Mucosa of rectum (tissue), 2 donors: Measurements from ENCODE around the gene FBXO47.

ENCODE experiments used
- H3K27ac ChIP-seq, 2 donors: one replicate each; pipeline ENCODE4 v1.7.0; 2013; ENCODE audit warnings: inconsistent platforms in 2 of 2, low read depth in 2 of 2, low read length in 2 of 2
- H3K27me3 ChIP-seq, 2 donors: one replicate each; pipeline ENCODE4 v1.7.0; 2013; ENCODE audit warnings: low read length in 2 of 2; ENCODE audit not compliant: control insufficient read depth in 2 of 2, insufficient read depth in 2 of 2
- H3K36me3 ChIP-seq, 2 donors: one replicate each; pipeline ENCODE4 v1.7.0; 2013; ENCODE audit warnings: low read length in 2 of 2; ENCODE audit not compliant: control insufficient read depth in 2 of 2, insufficient read depth in 2 of 2
- H3K4me1 ChIP-seq, 2 donors: one replicate each; pipeline ENCODE4 v1.7.0; 2013; ENCODE audit warnings: low read length in 2 of 2, mild to moderate bottlenecking in 1 of 2; ENCODE audit not compliant: control insufficient read depth in 2 of 2, insufficient read depth in 2 of 2
- H3K4me3 ChIP-seq, 2 donors: one replicate each; pipeline ENCODE4 v1.7.0; 2013; ENCODE audit warnings: low read length in 2 of 2
- H3K9ac ChIP-seq, 2 donors: one replicate each; pipeline ENCODE4 v1.7.0; 2013; ENCODE audit warnings: low read length in 2 of 2, low read depth in 1 of 2, mild to moderate bottlenecking in 1 of 2
- H3K9me3 ChIP-seq, 2 donors: one replicate each; pipeline ENCODE4 v1.7.0; 2013; ENCODE audit warnings: low read length in 2 of 2; ENCODE audit not compliant: control insufficient read depth in 2 of 2
- donor health status: healthy.
- donor health status: Normal muscosa, but diverticular disease.

FBXO47 gene

GRCh38 chr17:38922538-38923297 lies 44.5 kb downstream of the FBXO47 start:
- no peaks in the 10 kb centered on the region for H3K9me3 ChIP-seq
- H3K9ac ChIP-seq: no peak overlapping the region
- peaks cover 23 to 29% of the 10 kb centered on the region in 2 donors for H3K36me3 ChIP-seq
- no peak overlapping the region for H3K27ac ChIP-seq
- no peak overlapping the region for H3K4me3 ChIP-seq
- H3K4me1 ChIP-seq: peaks cover 4 to 6% of the 10 kb centered on the region in 2 donors
- H3K27me3 ChIP-seq: no peaks in the 10 kb centered on the region

- H3K9me3 ChIP-seq: no peaks in the 10 kb centered on the region
- no peaks in the 10 kb centered on the region for H3K27me3 ChIP-seq
- H3K9ac ChIP-seq: no peak overlapping the region
- H3K36me3 ChIP-seq: peaks cover 32 to 37% of the 10 kb centered on the region in 2 donors
- H3K4me1 ChIP-seq: peaks cover 4 to 6% of the 10 kb centered on the region in 2 donors
- H3K27ac ChIP-seq: no peak overlapping the region
- no peak overlapping the region for H3K4me3 ChIP-seq
Observed at GRCh38 chr17:38921756-38922411, 45.3 kb downstream of the FBXO47 start.

- H3K27me3 ChIP-seq: no peaks in the 10 kb centered on the region
- no peak overlapping the region for H3K27ac ChIP-seq
- peaks cover 40 to 44% of the 10 kb centered on the region in 2 donors for H3K36me3 ChIP-seq
- peaks cover 4 to 6% of the 10 kb centered on the region in 2 donors for H3K4me1 ChIP-seq
- H3K9ac ChIP-seq: no peak overlapping the region
- no peaks in the 10 kb centered on the region for H3K9me3 ChIP-seq
- no peak overlapping the region for H3K4me3 ChIP-seq
Observed at GRCh38 chr17:38920374-38921291, 46.6 kb downstream of the FBXO47 start.

GRCh38 chr17:38919316-38920078 lies 47.7 kb downstream of the FBXO47 start:
- no peak overlapping the region for H3K9ac ChIP-seq
- no peaks in the 10 kb centered on the region for H3K9me3 ChIP-seq
- H3K27ac ChIP-seq: no peak overlapping the region
- H3K4me3 ChIP-seq: no peak overlapping the region
- peaks cover 51 to 56% of the 10 kb centered on the region in 2 donors for H3K36me3 ChIP-seq
- H3K4me1 ChIP-seq: peaks cover 12 to 13% of the 10 kb centered on the region in 2 donors
- H3K27me3 ChIP-seq: no peaks in the 10 kb centered on the region

- Histone ChIP-seq H3K27ac (no peak overlapping the region), H3K27me3 (no peaks in the 10 kb centered on the region), H3K36me3 (peaks cover 56 to 62% of the 10 kb centered on the region in 2 donors), H3K4me1 (peaks cover 18% of the 10 kb centered on the region in 2 donors), H3K4me3 (no peak overlapping the region), H3K9me3 (no peaks in the 10 kb centered on the region), H3K9ac (no peak overlapping the region)
Observed at GRCh38 chr17:38918916-38919315, 48.3 kb downstream of the FBXO47 start.

GRCh38 chr17:38918129-38918913 lies 48.9 kb downstream of the FBXO47 start:
- no peaks in the 10 kb centered on the region for H3K27me3 ChIP-seq
- H3K4me3 ChIP-seq: no peak overlapping the region
- no peak overlapping the region for H3K27ac ChIP-seq
- H3K4me1 ChIP-seq: peaks cover 18% of the 10 kb centered on the region in 2 donors
- H3K9ac ChIP-seq: no peak overlapping the region
- H3K36me3 ChIP-seq: peaks cover 57 to 62% of the 10 kb centered on the region in 2 donors
- H3K9me3 ChIP-seq: no peaks in the 10 kb centered on the region

- H3K9ac ChIP-seq: no peak overlapping the region
- no peaks in the 10 kb centered on the region for H3K27me3 ChIP-seq
- no peaks in the 10 kb centered on the region for H3K9me3 ChIP-seq
- no peak overlapping the region for H3K4me3 ChIP-seq
- no peak overlapping the region for H3K27ac ChIP-seq
- peaks cover 14 to 18% of the 10 kb centered on the region in 2 donors for H3K4me1 ChIP-seq
- H3K36me3 ChIP-seq: peaks cover 66 to 69% of the 10 kb centered on the region in 2 donors
Observed at GRCh38 chr17:38917259-38917658, 49.9 kb downstream of the FBXO47 start.

GRCh38 chr17:38916771-38917170 lies 50.4 kb downstream of the FBXO47 start:
- Histone ChIP-seq H3K9me3 (no peaks in the 10 kb centered on the region), H3K27me3 (no peaks in the 10 kb centered on the region), H3K4me1 (peaks cover 14 to 18% of the 10 kb centered on the region in 2 donors), H3K4me3 (no peak overlapping the region), H3K9ac (no peak overlapping the region), H3K27ac (no peak overlapping the region), H3K36me3 (peaks cover 71 to 73% of the 10 kb centered on the region in 2 donors)

- H3K9ac ChIP-seq: no peak overlapping the region
- H3K4me1 ChIP-seq: peaks cover 14 to 22% of the 10 kb centered on the region in 2 donors
- no peak overlapping the region for H3K4me3 ChIP-seq
- no peaks in the 10 kb centered on the region for H3K9me3 ChIP-seq
- peaks cover 76 to 78% of the 10 kb centered on the region in 2 donors for H3K36me3 ChIP-seq
- H3K27me3 ChIP-seq: no peaks in the 10 kb centered on the region
- H3K27ac ChIP-seq: peak overlapping the region in 1 of 2 donors; percentile 46
Observed at GRCh38 chr17:38915639-38915995, 51.6 kb downstream of the FBXO47 start.
